K562 (cell line): ENCODE data around the gene CABP7. TPM values are rescaled to one million over a fixed set of nuclear protein-coding genes. Genes with fewer than 3 reads are reported as not detected.

Source experiments
- ATAC-seq: fragments of 200-7000 bp; cut with Tn5 transposase; 3 replicates; pipeline ENCODE4 v1.9.1; 2020; ENCODE audit warnings: moderate library complexity
- BruUV-seq: library from RNA; stranded (reverse); fragments of 400-500 nt; replicated peaks from 2 replicates; lab custom pipeline; 2021; lab: Mats Ljungman, UMichigan
- CTCF ChIA-PET: fragments of 300-600 bp; formaldehyde crosslinking; extraction: SDS; loops from one replicate; lab custom pipeline; 2021; ENCODE audit warnings: low intra/inter-chr PET ratio; lab: Yijun Ruan, JAX
- POLR2A ChIA-PET: fragments of 300-600, 350-650 bp; sonication (Branson Sonifier 250); formaldehyde crosslinking; extraction: SDS; loops from one replicate; lab custom pipeline; 2021; ENCODE audit warnings: antibody characterized with exemption, inconsistent platforms; lab: Yijun Ruan, JAX
- DNase-seq, 4 experiments: peaks; one replicate each; pipeline versions ENCODE4 v3.0.0 to v3.0.0-alpha.2; 2011 to 2018; ENCODE audit warnings: low spot score in 3 of 4, mixed read lengths in 3 of 4; ENCODE audit errors: extremely low read depth in 1 of 4
- FAIRE-seq: peaks from 2 replicates; lab custom pipeline; 2011; peaks lifted over from hg19 to GRCh38; lab: Jason Lieb, UNC
- H2AFZ ChIP-seq: 2 replicates; pipeline ENCODE4 v1.6.0; 2011; ENCODE audit warnings: low read depth, low read length, control low read depth, inconsistent platforms
- H3K27ac ChIP-seq: fragments of 200-600 bp; 3 replicates; pipeline ENCODE4 v1.8.0; 2011; ENCODE audit warnings: low read depth, mild to moderate bottlenecking, control low read depth, inconsistent platforms, low read length, moderate library complexity, mixed read lengths; ENCODE audit errors: extremely low read depth
- H3K27me3 ChIP-seq, 2 experiments: fragments of 300-600 bp in 1 of 2; 2 replicates in 1 of 2; 3 replicates in 1 of 2; pipeline versions ENCODE4 v1.6.0 to v1.8.0; 2011; ENCODE audit warnings: inconsistent platforms in 2 of 2, low read length in 2 of 2, mild to moderate bottlenecking in 1 of 2, mixed read lengths in 1 of 2, moderate library complexity in 1 of 2; ENCODE audit not compliant: control insufficient read depth in 2 of 2, insufficient read depth in 2 of 2
- H3K36me3 ChIP-seq: fragments of 300-600 bp; 3 replicates; pipeline ENCODE4 v1.8.0; 2011; ENCODE audit warnings: mild to moderate bottlenecking, low read length, inconsistent platforms; ENCODE audit not compliant: control insufficient read depth, insufficient read depth
- H3K4me1 ChIP-seq, 2 experiments: fragments of 200-600 bp in 1 of 2; replicated peaks in 1 of 2; 2 replicates in 1 of 2; 3 replicates in 1 of 2; pipeline versions ENCODE4 v1.5.1 to v1.8.0; 2011; ENCODE audit warnings: inconsistent platforms in 2 of 2, low read length in 2 of 2, mild to moderate bottlenecking in 1 of 2, mixed read lengths in 1 of 2, moderate library complexity in 1 of 2; ENCODE audit not compliant: control insufficient read depth in 2 of 2, insufficient read depth in 2 of 2
- H3K4me2 ChIP-seq: 2 replicates; pipeline ENCODE4 v1.6.1; 2011; ENCODE audit warnings: low read length, control low read depth, inconsistent platforms, mixed read lengths; ENCODE audit not compliant: insufficient read depth
- H3K4me3 ChIP-seq: fragments of 200-600 bp; sonication (generic), shearing (Covaris generic); 2 replicates; pipeline ENCODE4 v1.5.1; 2016; ENCODE audit warnings: control low read depth, inconsistent platforms
- H3K79me2 ChIP-seq: fragments of 200-600 bp; 3 replicates; pipeline ENCODE4 v1.8.0; 2011; ENCODE audit warnings: low read length, inconsistent platforms; ENCODE audit not compliant: control insufficient read depth, insufficient read depth
- H3K9ac ChIP-seq, 2 experiments: 2 replicates each; pipeline versions ENCODE4 v1.6.0 to v1.6.1; 2011; ENCODE audit warnings: low read depth in 2 of 2, low read length in 2 of 2, control low read depth in 1 of 2, inconsistent platforms in 1 of 2, mild to moderate bottlenecking in 1 of 2, mixed read lengths in 1 of 2; ENCODE audit not compliant: insufficient read depth in 1 of 2
- H3K9me1 ChIP-seq: one replicate; pipeline ENCODE4 v1.6.0; 2011; ENCODE audit warnings: inconsistent platforms, mild to moderate bottlenecking, low read length, moderate library complexity; ENCODE audit not compliant: control insufficient read depth, insufficient read depth
- H3K9me3 ChIP-seq: replicated peaks from 2 replicates; pipeline ENCODE4 v1.5.1; 2011; ENCODE audit warnings: low read depth, low read length, inconsistent platforms; ENCODE audit not compliant: control insufficient read depth, insufficient read depth
- H4K20me1 ChIP-seq: replicated peaks from 2 replicates; pipeline ENCODE4 v1.6.1; 2011; ENCODE audit warnings: low read length, inconsistent platforms, mixed read lengths; ENCODE audit not compliant: control insufficient read depth, insufficient read depth
- ARHGAP35 ChIP-seq: fragments of 450-650 bp; IDR thresholded peaks from 2 replicates; pipeline ENCODE4 v1.6.1; 2018; ENCODE audit not compliant: partially characterized antibody
- FIP1L1 ChIP-seq: fragments of 200-400 bp; formaldehyde crosslinking; IDR thresholded peaks from 2 replicates; pipeline ENCODE4 v1.6.1; 2018; ENCODE audit warnings: mild to moderate bottlenecking, low read depth, low read length; ENCODE audit not compliant: poor library complexity, severe bottlenecking
- NR3C1 ChIP-seq: sonication (generic); formaldehyde crosslinking; IDR thresholded peaks from 2 replicates; pipeline ENCODE4 v1.8.1; 2022; ENCODE audit warnings: missing genetic modification reagents
- SIN3A ChIP-seq, 2 experiments: fragments of 150-350 bp in 1 of 2; IDR thresholded peaks; 2 replicates each; pipeline ENCODE4 v1.6.1; 2011 to 2016; ENCODE audit warnings: borderline replicate concordance in 2 of 2, low read depth in 2 of 2, low read length in 2 of 2, mild to moderate bottlenecking in 2 of 2, moderate library complexity in 2 of 2; ENCODE audit not compliant: control insufficient read depth in 1 of 2
- SPI1 ChIP-seq: IDR thresholded peaks from 2 replicates; pipeline ENCODE4 v1.6.1; 2011; ENCODE audit warnings: low read depth, low read length, control low read depth, borderline replicate concordance
- ZNF217 ChIP-seq: sonication (generic); formaldehyde crosslinking; IDR thresholded peaks from 2 replicates; pipeline ENCODE4 v1.8.0; 2022; ENCODE audit warnings: mild to moderate bottlenecking, missing genetic modification reagents
- ZSCAN29 ChIP-seq: fragments of 450-650 bp; IDR thresholded peaks from 2 replicates; pipeline ENCODE4 v1.6.1; 2017
- WGBS: fragments of 100-300 bp; shearing (Covaris generic); methylation state at CpG from one replicate; pipeline ENCODE4 v1.1.6; 2016; ENCODE audit warnings: low coverage, mixed read lengths; ENCODE audit not compliant: insufficient coverage; ENCODE audit errors: missing lambda C conversion rate; 5-methylcytosine and 5-hydroxymethylcytosine counted together
- in situ Hi-C: fragments of 300-500 bp; cut with MboI; formaldehyde crosslinking; loops from 4 replicates; pipeline ENCODE4 v1.15.0; 2018; ENCODE audit warnings: inconsistent platforms, mixed read lengths
- intact Hi-C: fragments of 100-400 bp; cut with micrococcal nuclease; formaldehyde crosslinking; loops from 2 replicates; pipeline ENCODE4 v1.14.2; 2022
- polyA plus RNA-seq, 8 experiments: library from polyadenylated mRNA; depleted of rRNA in 4 of 8; stranded (reverse) in 5 of 8; unstranded in 3 of 8; fragments of >200 nt; fragmentation: Nextera tagmentation in 2 of 8; fragmentation: Illumina TruSeq in 1 of 8; extraction: Ambion mirVana in 2 of 8; extraction: Trizol in 1 of 8; gene quantifications; 2 replicates each; pipeline versions ENCODE4 v1.2.1 to v1.2.3, GENCODE V29; 2011 to 2014; ENCODE audit warnings: inconsistent platforms in 1 of 8, missing spikeins in 1 of 8
- total RNA-seq, 7 experiments: library from RNA; depleted of rRNA in 6 of 7; stranded (reverse); fragments of >200 nt in 6 of 7; fragmentation: Illumina TruSeq in 2 of 7; extraction: Trizol in 2 of 7; gene quantifications; 2 replicates each; pipeline versions ENCODE4 v1.2.1 to v1.2.3, GENCODE V29; 2011 to 2021; ENCODE audit warnings: low replicate concordance in 1 of 7
- TF ChIP-seq, protein P1 (sequence below): fragments of 150-350 bp; IDR thresholded peaks from 2 replicates; pipeline ENCODE4 v1.6.1; 2014; ENCODE audit warnings: low read depth, mild to moderate bottlenecking, low read length, borderline replicate concordance

The CABP7 gene
- total and polyA plus RNA-seq, 9 of the 15 experiments (the other 6 are each of a cell fraction or from before 2014, with no cell fraction given) = not detected

DNA sequence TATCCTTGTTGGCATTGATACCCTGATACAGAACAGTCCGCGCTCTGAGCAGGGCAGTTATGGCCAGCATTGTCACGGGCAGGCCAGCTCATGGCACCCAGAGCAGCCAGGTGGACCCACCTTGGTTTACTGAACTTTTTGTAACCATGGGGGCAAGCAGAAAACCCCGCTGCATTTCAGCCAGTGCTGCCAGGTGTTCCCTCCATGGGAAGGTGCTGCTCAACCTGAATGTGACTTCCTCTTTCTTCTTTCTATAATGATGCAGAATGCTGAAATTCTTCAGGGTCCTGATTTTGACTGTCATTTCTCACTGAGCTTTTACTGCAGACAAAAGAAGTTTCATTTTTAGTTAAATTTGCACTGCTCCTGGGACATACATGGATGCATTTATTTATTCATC lies 35.6 kb upstream of the CABP7 start:
- no TSS peak for BruUV-seq
- Histone ChIP-seq H3K36me3 (peaks cover 50% of the 10 kb centered on the region; the same call in 2 of the 3 replicates), H4K20me1 (no peaks in the 10 kb centered on the region), H3K27me3 (no peaks in the 10 kb centered on the region), H3K9me3 (no peaks in the 10 kb centered on the region), H3K79me2 (no peaks in the 10 kb centered on the region), H3K27ac (no peak overlapping the region), H3K9me1 (no peaks in the 10 kb centered on the region), H2AFZ (no peak overlapping the region), H3K4me3 (no peak overlapping the region), H3K4me1 (no peaks in the 10 kb centered on the region; a peak in 1 of 5 replicates), H3K4me2 (no peak overlapping the region), H3K9ac (no peak overlapping the region)
- 84% methylated on average over 4 of the region's 4 CpGs for WGBS
- no peak for DNase-seq
- intact Hi-C loops (no loop called here), in situ Hi-C loops (loop anchor here (25.0 kb wide), 1 partner anchor 403 kb away; the partner anchor contains the start of gene HORMAD2)
- ChIA-PET CTCF (no interaction called here), POLR2A (interaction anchor here (0.7 kb wide), 1 partner anchor 9 kb away, joined by 3 read pairs; no protein-coding TSS in a partner anchor)
- no peak for ATAC-seq
- 0 out of 2 replicates have a peak, but pooled peaks have one; percentile 17 for TF ChIP-seq SPI1
- TF ChIP-seq ZSCAN29 = no peak
- no peak for FAIRE-seq

- H3K9ac ChIP-seq = no peak overlapping the region
- peaks cover 2% of the 10 kb centered on the region for H3K9me1 ChIP-seq
- no peaks in the 10 kb centered on the region for H4K20me1 ChIP-seq
- CTCF ChIA-PET = interaction anchor here (0.7 to 3.0 kb wide), 3 partner anchors 37 to 399 kb away, joined by 3 to 29 read pairs (median 9); no protein-coding TSS in a partner anchor
- no peaks in the 10 kb centered on the region for H3K9me3 ChIP-seq
- no peaks in the 10 kb centered on the region for H3K27me3 ChIP-seq
- in situ Hi-C loops (loop anchor here (25.0 kb wide), 1 partner anchor 398 kb away; the partner anchor contains the start of gene HORMAD2), intact Hi-C loops (no loop called here)
- H3K4me2 ChIP-seq = no peak overlapping the region
- H3K36me3 ChIP-seq = peaks cover 25% of the 10 kb centered on the region; the same call in 1 of the 3 replicates
- FAIRE-seq = no peak
- POLR2A ChIA-PET = interaction anchor here (0.6 to 1.3 kb wide), 4 partner anchors 9 to 367 kb away, joined by 3 to 6 read pairs (median 4); no protein-coding TSS in a partner anchor
- H3K4me1 ChIP-seq = peaks cover 0 to 13% of the 10 kb centered on the region in 2 experiments; a peak in 2 of 5 replicates
- no peak overlapping the region for H3K4me3 ChIP-seq
- H3K79me2 ChIP-seq = no peaks in the 10 kb centered on the region
- 89% methylated on average over 5 of the region's 5 CpGs for WGBS
- no peak; the same call in 2 of the 3 replicates for ATAC-seq
- DNase-seq = no peak
- no peak overlapping the region for H3K27ac ChIP-seq
- BruUV-seq = no TSS peak
- no peak overlapping the region for H2AFZ ChIP-seq
- TF ChIP-seq SIN3A (IDR thresholded peaks at IDR 0.05; ENCODE audit: borderline replicate concordance in 2 of 2, control insufficient read depth in 1 of 2, low read depth in 2 of 2, low read length in 2 of 2) (no peak), NR3C1 (CRISPR knock-in tag) (no peak), FIP1L1 (no peak), ZNF217 (no peak), ARHGAP35 (no peak)
- TF ChIP-seq, protein P1, sequence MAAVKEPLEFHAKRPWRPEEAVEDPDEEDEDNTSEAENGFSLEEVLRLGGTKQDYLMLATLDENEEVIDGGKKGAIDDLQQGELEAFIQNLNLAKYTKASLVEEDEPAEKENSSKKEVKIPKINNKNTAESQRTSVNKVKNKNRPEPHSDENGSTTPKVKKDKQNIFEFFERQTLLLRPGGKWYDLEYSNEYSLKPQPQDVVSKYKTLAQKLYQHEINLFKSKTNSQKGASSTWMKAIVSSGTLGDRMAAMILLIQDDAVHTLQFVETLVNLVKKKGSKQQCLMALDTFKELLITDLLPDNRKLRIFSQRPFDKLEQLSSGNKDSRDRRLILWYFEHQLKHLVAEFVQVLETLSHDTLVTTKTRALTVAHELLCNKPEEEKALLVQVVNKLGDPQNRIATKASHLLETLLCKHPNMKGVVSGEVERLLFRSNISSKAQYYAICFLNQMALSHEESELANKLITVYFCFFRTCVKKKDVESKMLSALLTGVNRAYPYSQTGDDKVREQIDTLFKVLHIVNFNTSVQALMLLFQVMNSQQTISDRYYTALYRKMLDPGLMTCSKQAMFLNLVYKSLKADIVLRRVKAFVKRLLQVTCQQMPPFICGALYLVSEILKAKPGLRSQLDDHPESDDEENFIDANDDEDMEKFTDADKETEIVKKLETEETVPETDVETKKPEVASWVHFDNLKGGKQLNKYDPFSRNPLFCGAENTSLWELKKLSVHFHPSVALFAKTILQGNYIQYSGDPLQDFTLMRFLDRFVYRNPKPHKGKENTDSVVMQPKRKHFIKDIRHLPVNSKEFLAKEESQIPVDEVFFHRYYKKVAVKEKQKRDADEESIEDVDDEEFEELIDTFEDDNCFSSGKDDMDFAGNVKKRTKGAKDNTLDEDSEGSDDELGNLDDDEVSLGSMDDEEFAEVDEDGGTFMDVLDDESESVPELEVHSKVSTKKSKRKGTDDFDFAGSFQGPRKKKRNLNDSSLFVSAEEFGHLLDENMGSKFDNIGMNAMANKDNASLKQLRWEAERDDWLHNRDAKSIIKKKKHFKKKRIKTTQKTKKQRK = no peak
Observed at GRCh38 chr22:29689206-29689879, 30.5 kb upstream of the CABP7 start.
